ENCODE results near the gene RCCD1.

The RCCD1 gene

GRCh38 chr15:90959894-90960293, 5.2 kb downstream of the RCCD1 start:
- Histone ChIP-seq H3K9me2 (replicated peaks; ENCODE audit: control insufficient read depth, low read length) (no peaks in the 10 kb centered on the region), H3K9me3 (ENCODE audit: control insufficient read depth, insufficient read depth, low read length) (no peaks in the 10 kb centered on the region), H3K27ac (ENCODE audit: low read depth, low read length) (no peak overlapping the region), H3K79me2 (ENCODE audit: control insufficient read depth, low read length) (peaks cover 52% of the 10 kb centered on the region), H3K4me1 (ENCODE audit: control insufficient read depth, low read length) (peaks cover 18% of the 10 kb centered on the region), H3K4me3 (ENCODE audit: low read length) (no peak overlapping the region), H3F3A (ENCODE audit: control insufficient read depth, insufficient read depth) (peaks cover 21% of the 10 kb centered on the region), H3K27me3 (ENCODE audit: control insufficient read depth, low read length) (no peaks in the 10 kb centered on the region), H4K20me1 (ENCODE audit: control insufficient read depth, insufficient read depth, low read depth, low read length) (peaks cover 7% of the 10 kb centered on the region; the same call in 1 of the 2 replicates), H3K4me2 (ENCODE audit: low read length) (no peak overlapping the region), H3K36me3 (ENCODE audit: control insufficient read depth, low read length) (peaks cover 80% of the 10 kb centered on the region)
- TF ChIP-seq CTCF (IDR thresholded peaks at IDR 0.05; ENCODE audit: low read depth, low read length, poor library complexity, severe bottlenecking) (no peak), EZH2phosphoT487 (IDR thresholded peaks at IDR 0.05; ENCODE audit: borderline replicate concordance, low read length) (no peak)

GRCh38 chr15:90960298-90961091, 5.8 kb downstream of the RCCD1 start:
- H3K4me2 ChIP-seq (ENCODE audit: low read length): no peak overlapping the region

GRCh38 chr15:90962021-90962420, 7.3 kb downstream of the RCCD1 start:
- H3K4me2 ChIP-seq (ENCODE audit: low read length): no peak overlapping the region
- H3K36me3 ChIP-seq (ENCODE audit: control insufficient read depth, low read length): peaks cover 88% of the 10 kb centered on the region
- no peak overlapping the region for H3K4me3 ChIP-seq (ENCODE audit: low read length)
- H3K79me2 ChIP-seq (ENCODE audit: control insufficient read depth, low read length): peaks cover 36% of the 10 kb centered on the region
- H3K27ac ChIP-seq (ENCODE audit: low read depth, low read length): no peak overlapping the region
- TF ChIP-seq EZH2phosphoT487 (IDR thresholded peaks at IDR 0.05; ENCODE audit: borderline replicate concordance, low read length): no peak
- peaks cover 3% of the 10 kb centered on the region for H3K4me1 ChIP-seq (ENCODE audit: control insufficient read depth, low read length)
- H3K27me3 ChIP-seq (ENCODE audit: control insufficient read depth, low read length): no peaks in the 10 kb centered on the region
- H3F3A ChIP-seq (ENCODE audit: control insufficient read depth, insufficient read depth): peaks cover 30% of the 10 kb centered on the region
- H3K9me3 ChIP-seq (ENCODE audit: control insufficient read depth, insufficient read depth, low read length): no peaks in the 10 kb centered on the region
- peaks cover 7% of the 10 kb centered on the region; the same call in 1 of the 2 replicates for H4K20me1 ChIP-seq (ENCODE audit: control insufficient read depth, insufficient read depth, low read depth, low read length)
- H3K9me2 ChIP-seq (replicated peaks; ENCODE audit: control insufficient read depth, low read length): no peaks in the 10 kb centered on the region

More at GRCh38 chr15:90960298-90961091, 5.8 kb downstream of the RCCD1 start:
- no peak overlapping the region for H3K4me3 ChIP-seq (ENCODE audit: low read length)
- no peaks in the 10 kb centered on the region for H3K27me3 ChIP-seq (ENCODE audit: control insufficient read depth, low read length)
- H3K4me1 ChIP-seq (ENCODE audit: control insufficient read depth, low read length): peaks cover 18% of the 10 kb centered on the region
- peaks cover 21% of the 10 kb centered on the region for H3F3A ChIP-seq (ENCODE audit: control insufficient read depth, insufficient read depth)
- H3K36me3 ChIP-seq (ENCODE audit: control insufficient read depth, low read length): peaks cover 85% of the 10 kb centered on the region
- no peak for TF ChIP-seq EZH2phosphoT487 (IDR thresholded peaks at IDR 0.05; ENCODE audit: borderline replicate concordance, low read length)
- TF ChIP-seq CTCF (IDR thresholded peaks at IDR 0.05; ENCODE audit: low read depth, low read length, poor library complexity, severe bottlenecking): no peak
- no peaks in the 10 kb centered on the region for H3K9me3 ChIP-seq (ENCODE audit: control insufficient read depth, insufficient read depth, low read length)
- peaks cover 49% of the 10 kb centered on the region for H3K79me2 ChIP-seq (ENCODE audit: control insufficient read depth, low read length)
- H4K20me1 ChIP-seq (ENCODE audit: control insufficient read depth, insufficient read depth, low read depth, low read length): peaks cover 7% of the 10 kb centered on the region; the same call in 1 of the 2 replicates
- no peaks in the 10 kb centered on the region for H3K9me2 ChIP-seq (replicated peaks; ENCODE audit: control insufficient read depth, low read length)
- H3K27ac ChIP-seq (ENCODE audit: low read depth, low read length): no peak overlapping the region

GRCh38 chr15:90966262-90966661, 11.6 kb downstream of the RCCD1 start:
- Histone ChIP-seq H4K20me1 (ENCODE audit: control insufficient read depth, insufficient read depth, low read depth, low read length) (peaks cover 7% of the 10 kb centered on the region; the same call in 1 of the 2 replicates), H3K36me3 (ENCODE audit: control insufficient read depth, low read length) (peaks cover 92% of the 10 kb centered on the region), H3K79me2 (ENCODE audit: control insufficient read depth, low read length) (peaks cover 24% of the 10 kb centered on the region), H3K4me2 (ENCODE audit: low read length) (no peak overlapping the region), H3K27me3 (ENCODE audit: control insufficient read depth, low read length) (no peaks in the 10 kb centered on the region), H3K4me1 (ENCODE audit: control insufficient read depth, low read length) (no peaks in the 10 kb centered on the region), H3K4me3 (ENCODE audit: low read length) (no peak overlapping the region), H3F3A (ENCODE audit: control insufficient read depth, insufficient read depth) (peaks cover 41% of the 10 kb centered on the region), H3K27ac (ENCODE audit: low read depth, low read length) (no peak overlapping the region), H3K9me2 (replicated peaks; ENCODE audit: control insufficient read depth, low read length) (no peaks in the 10 kb centered on the region), H3K9me3 (ENCODE audit: control insufficient read depth, insufficient read depth, low read length) (no peaks in the 10 kb centered on the region)
- TF ChIP-seq EZH2phosphoT487 (IDR thresholded peaks at IDR 0.05; ENCODE audit: borderline replicate concordance, low read length): no peak
- TF ChIP-seq CTCF (IDR thresholded peaks at IDR 0.05; ENCODE audit: low read depth, low read length, poor library complexity, severe bottlenecking): no peak

Measured in DOHH2 (cell line).